ENCODE data around the gene TBC1D4. TPM values are rescaled to one million over a fixed set of nuclear protein-coding genes. Genes with fewer than 3 reads are reported as not detected.

The TBC1D4 gene
- total RNA-seq, 4 donors from 2014 or later = 49.9 to 279 (median 211) TPM

DNA sequence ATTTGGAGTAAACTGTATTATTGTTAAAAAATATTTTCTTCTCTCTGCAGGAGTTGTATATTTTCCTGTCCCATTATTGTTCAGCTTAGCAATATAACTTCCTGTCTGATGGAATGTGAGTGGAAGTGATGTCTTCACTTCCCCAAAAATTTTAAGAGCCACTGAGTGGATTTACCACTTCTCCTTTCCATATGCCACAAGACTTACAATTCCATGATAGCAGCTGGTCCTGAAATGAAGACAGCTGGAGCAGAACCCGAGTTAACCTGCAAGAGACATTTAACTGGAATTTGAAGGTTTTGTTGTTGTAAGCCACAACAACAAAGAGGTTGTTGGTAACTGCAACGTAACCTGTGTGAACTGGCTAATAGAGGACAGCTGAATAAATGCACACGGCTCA, 23.4 kb upstream of the TBC1D4 start:
- DNase-seq = no peak
- no peak overlapping the region for H3K4me3 ChIP-seq
- H3K9me3 ChIP-seq = no peaks in the 10 kb centered on the region
- H3K36me3 ChIP-seq = no peaks in the 10 kb centered on the region
- intact Hi-C loops (cut with DNase I; ENCODE audit: low total_unique reads) = no loop called here
- H3K4me1 ChIP-seq = no peaks in the 10 kb centered on the region
- H3K27me3 ChIP-seq = no peaks in the 10 kb centered on the region
- no peak overlapping the region for H3K27ac ChIP-seq
- in situ Hi-C loops (cut with MboI; ENCODE audit: low sequenced_read_pairs in 4 of 4) = no loop called here
- no peak for TF ChIP-seq POLR2A (IDR thresholded peaks at IDR 0.05)
- TF ChIP-seq, protein P1, sequence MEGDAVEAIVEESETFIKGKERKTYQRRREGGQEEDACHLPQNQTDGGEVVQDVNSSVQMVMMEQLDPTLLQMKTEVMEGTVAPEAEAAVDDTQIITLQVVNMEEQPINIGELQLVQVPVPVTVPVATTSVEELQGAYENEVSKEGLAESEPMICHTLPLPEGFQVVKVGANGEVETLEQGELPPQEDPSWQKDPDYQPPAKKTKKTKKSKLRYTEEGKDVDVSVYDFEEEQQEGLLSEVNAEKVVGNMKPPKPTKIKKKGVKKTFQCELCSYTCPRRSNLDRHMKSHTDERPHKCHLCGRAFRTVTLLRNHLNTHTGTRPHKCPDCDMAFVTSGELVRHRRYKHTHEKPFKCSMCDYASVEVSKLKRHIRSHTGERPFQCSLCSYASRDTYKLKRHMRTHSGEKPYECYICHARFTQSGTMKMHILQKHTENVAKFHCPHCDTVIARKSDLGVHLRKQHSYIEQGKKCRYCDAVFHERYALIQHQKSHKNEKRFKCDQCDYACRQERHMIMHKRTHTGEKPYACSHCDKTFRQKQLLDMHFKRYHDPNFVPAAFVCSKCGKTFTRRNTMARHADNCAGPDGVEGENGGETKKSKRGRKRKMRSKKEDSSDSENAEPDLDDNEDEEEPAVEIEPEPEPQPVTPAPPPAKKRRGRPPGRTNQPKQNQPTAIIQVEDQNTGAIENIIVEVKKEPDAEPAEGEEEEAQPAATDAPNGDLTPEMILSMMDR (IDR thresholded peaks at IDR 0.05 in 4 of 5, conservative IDR thresholded peaks at IDR 0.05 in 1 of 5) = no peak
- ATAC-seq = no peak

DNA sequence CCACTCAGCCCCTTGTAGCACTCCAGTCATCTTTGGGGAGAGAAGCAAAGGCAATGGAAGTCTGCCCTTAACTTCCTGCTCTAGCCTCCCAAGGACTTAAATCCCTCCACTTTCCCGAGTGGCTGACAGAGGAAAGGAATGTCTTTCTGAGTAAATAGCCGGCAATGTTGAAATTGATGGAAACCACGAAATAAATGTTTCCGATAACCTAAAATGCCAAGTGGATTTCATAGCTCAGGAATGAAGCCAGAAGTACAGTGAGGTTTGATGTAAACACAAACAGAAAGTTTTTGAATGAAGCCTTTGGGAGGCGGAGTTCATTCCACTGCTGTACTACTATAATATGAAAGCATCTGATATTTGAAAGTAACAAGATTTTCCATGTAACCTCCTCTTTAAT, 14.0 kb upstream of the TBC1D4 start:
- Histone ChIP-seq H3K9me3 (no peaks in the 10 kb centered on the region), H3K4me1 (no peaks in the 10 kb centered on the region), H3K27ac (no peak overlapping the region), H3K27me3 (no peaks in the 10 kb centered on the region), H3K4me3 (no peak overlapping the region), H3K36me3 (no peaks in the 10 kb centered on the region)
- TF ChIP-seq, protein P1 (IDR thresholded peaks at IDR 0.05 in 4 of 5, conservative IDR thresholded peaks at IDR 0.05 in 1 of 5) = no peak
- no peak for TF ChIP-seq POLR2A (IDR thresholded peaks at IDR 0.05)
- in situ Hi-C loops (cut with MboI; ENCODE audit: low sequenced_read_pairs in 4 of 4) (no loop called here), intact Hi-C loops (cut with DNase I; ENCODE audit: low total_unique reads) (no loop called here)
- ATAC-seq = no peak
- no peak for DNase-seq

DNA sequence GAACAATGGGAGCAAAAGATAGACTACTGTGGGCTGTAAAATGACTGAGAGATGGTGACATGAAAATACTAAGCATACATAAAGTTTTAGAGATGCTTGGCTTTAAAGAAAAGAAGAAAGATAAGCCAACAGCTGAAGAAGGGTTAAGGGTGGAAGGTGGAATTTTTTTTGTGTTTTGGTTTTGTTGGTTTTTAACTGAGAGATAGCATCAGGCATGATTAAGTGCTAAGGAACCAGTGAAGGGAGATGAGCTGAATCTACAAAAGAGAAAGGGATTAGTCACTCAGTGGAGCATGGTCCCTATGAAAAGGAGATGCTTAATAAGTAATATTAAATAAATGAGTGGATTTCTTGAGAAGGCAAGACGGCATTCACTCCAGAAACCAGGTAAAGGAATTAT, 12.5 kb upstream of the TBC1D4 start:
- Histone ChIP-seq H3K36me3 (no peaks in the 10 kb centered on the region), H3K4me1 (no peaks in the 10 kb centered on the region), H3K9me3 (no peaks in the 10 kb centered on the region), H3K27ac (no peak overlapping the region), H3K27me3 (no peaks in the 10 kb centered on the region), H3K4me3 (no peak overlapping the region)
- in situ Hi-C loops (cut with MboI; ENCODE audit: low sequenced_read_pairs in 4 of 4) = no loop called here
- intact Hi-C loops (cut with DNase I; ENCODE audit: low total_unique reads) = no loop called here
- TF ChIP-seq POLR2A (IDR thresholded peaks at IDR 0.05) = no peak
- TF ChIP-seq, protein P1 (IDR thresholded peaks at IDR 0.05 in 4 of 5, conservative IDR thresholded peaks at IDR 0.05 in 1 of 5) = no peak
- no peak for DNase-seq
- ATAC-seq = no peak

DNA sequence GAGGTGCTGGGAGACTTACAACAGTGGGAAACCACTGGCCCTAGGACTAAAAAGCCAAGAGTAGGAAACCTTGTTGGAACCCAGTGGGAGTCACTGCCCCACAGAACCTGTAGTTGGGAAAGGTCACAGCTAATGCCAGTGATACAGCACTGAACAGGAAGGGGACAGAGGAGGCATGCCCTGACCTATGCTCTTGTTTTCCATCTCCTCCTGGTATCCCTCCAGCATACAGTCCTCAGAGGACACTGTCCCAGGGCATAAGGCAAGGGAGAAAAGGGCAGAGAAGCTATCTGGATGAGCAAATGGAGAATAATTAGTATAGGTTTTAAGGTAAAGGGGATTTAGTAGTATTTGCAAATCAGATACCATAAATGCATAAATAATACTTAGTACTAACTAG, 11.2 kb upstream of the TBC1D4 start:
- Histone ChIP-seq H3K27me3 (no peaks in the 10 kb centered on the region), H3K4me3 (no peak overlapping the region), H3K9me3 (no peaks in the 10 kb centered on the region), H3K36me3 (no peaks in the 10 kb centered on the region), H3K4me1 (no peaks in the 10 kb centered on the region), H3K27ac (no peak overlapping the region)
- no peak for DNase-seq
- in situ Hi-C loops (cut with MboI; ENCODE audit: low sequenced_read_pairs in 4 of 4) (no loop called here), intact Hi-C loops (cut with DNase I; ENCODE audit: low total_unique reads) (no loop called here)
- TF ChIP-seq, protein P1 (IDR thresholded peaks at IDR 0.05 in 4 of 5, conservative IDR thresholded peaks at IDR 0.05 in 1 of 5) = no peak
- TF ChIP-seq POLR2A (IDR thresholded peaks at IDR 0.05) = no peak
- no peak for ATAC-seq

DNA sequence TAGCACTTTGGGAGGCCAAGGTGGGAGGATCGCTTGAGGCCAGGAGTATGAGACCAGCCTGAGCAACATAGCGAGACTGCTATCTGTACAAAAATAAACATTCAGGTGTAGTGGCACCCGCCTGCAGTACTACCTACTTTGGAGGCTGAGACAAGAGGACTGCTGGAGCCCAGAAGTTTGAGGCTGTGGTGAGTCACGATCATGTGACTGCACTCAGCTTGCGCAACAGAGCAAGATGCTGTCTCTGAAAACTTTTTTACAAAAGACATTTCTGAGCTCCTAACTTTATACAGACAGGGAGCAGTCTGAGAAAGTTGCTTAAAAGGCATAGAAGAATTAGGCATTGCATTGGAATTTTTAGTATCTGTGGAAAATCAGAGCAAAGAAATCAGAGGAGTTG, 10.4 kb upstream of the TBC1D4 start:
- TF ChIP-seq POLR2A (IDR thresholded peaks at IDR 0.05) = no peak
- TF ChIP-seq, protein P1 (IDR thresholded peaks at IDR 0.05 in 4 of 5, conservative IDR thresholded peaks at IDR 0.05 in 1 of 5) = no peak
- H3K27me3 ChIP-seq = no peaks in the 10 kb centered on the region
- no peaks in the 10 kb centered on the region for H3K4me1 ChIP-seq
- H3K36me3 ChIP-seq = no peaks in the 10 kb centered on the region
- no peak overlapping the region for H3K27ac ChIP-seq
- no peak overlapping the region for H3K4me3 ChIP-seq
- intact Hi-C loops (cut with DNase I; ENCODE audit: low total_unique reads) (no loop called here), in situ Hi-C loops (cut with MboI; ENCODE audit: low sequenced_read_pairs in 4 of 4) (no loop called here)
- no peaks in the 10 kb centered on the region for H3K9me3 ChIP-seq
- ATAC-seq (no peak), DNase-seq (no peak)
